GM12873 (cell line): ENCODE data around the gene RUSF1.

Source experiments
- CTCF ChIP-seq: IDR thresholded peaks from 2 replicates; pipeline ENCODE4 v1.5.1; 2012; ENCODE audit warnings: low read depth, mild to moderate bottlenecking, moderate library complexity, low read length, control low read depth; ENCODE audit not compliant: insufficient read depth; ENCODE audit errors: missing control alignments

RUSF1 gene

GRCh38 chr16:31507929-31508705 lies at the start of gene RUSF1:
TSS of gene RUSF1 (minus strand) at chr16:31508391. CDS start at chr16:31508373, 18 bp downstream.
- no peak for TF ChIP-seq CTCF

GRCh38 chr16:31542763-31543162 lies 34.6 kb upstream of the RUSF1 start:
- no peak for TF ChIP-seq CTCF

GRCh38 chr16:31537362-31538242 lies 29.4 kb upstream of the RUSF1 start:
- no peak for TF ChIP-seq CTCF

GRCh38 chr16:31536804-31537361 lies 28.7 kb upstream of the RUSF1 start:
- TF ChIP-seq CTCF = no peak

GRCh38 chr16:31535737-31536136 lies 27.5 kb upstream of the RUSF1 start:
- no peak for TF ChIP-seq CTCF

- no peak for TF ChIP-seq CTCF
These were observed 24.7 kb upstream of the RUSF1 start for GRCh38 chr16:31532896-31533295.

- TF ChIP-seq CTCF = no peak
These were observed 23.9 kb upstream of the RUSF1 start for GRCh38 chr16:31532120-31532519.
